ENCODE data around the gene ARTN.

GRCh38 chr1:43978551-43979260 lies 45.1 kb downstream of the ARTN start, which contains the start of gene B4GALT2:
- TF ChIP-seq CTCF (conservative IDR thresholded peaks at IDR 0.05): no peak
- no peak for TF ChIP-seq EZH2 (IDR thresholded peaks at IDR 0.05; ENCODE audit: low read depth)
